ENCODE results near the gene KLK14. TPM values are rescaled to one million over a fixed set of nuclear protein-coding genes. Genes with fewer than 3 reads are reported as not detected.

Gene KLK14
- polyA plus RNA-seq, 1 donor (not counting 4 experiments of a cell fraction or from before 2014, with no cell fraction given) = 0.05 TPM

DNA sequence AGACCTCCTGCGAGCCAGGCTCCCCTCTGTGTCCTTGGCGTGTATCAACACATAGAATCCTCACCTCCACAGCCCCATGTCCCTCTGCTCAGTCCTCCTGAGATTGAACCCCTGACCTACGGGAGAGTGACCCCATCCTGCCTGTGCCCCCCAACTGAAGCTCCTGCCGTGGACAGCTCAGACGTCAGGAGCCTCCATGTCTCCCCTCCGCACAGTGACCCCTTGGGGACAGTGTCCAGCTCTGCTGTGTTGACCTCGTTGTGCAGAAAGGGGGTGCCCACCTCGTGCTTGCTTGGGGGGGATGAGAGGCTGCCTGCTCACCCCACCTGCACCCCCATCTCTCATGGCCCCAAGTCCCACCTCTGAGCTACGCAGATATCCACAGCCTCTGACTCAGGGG is 41.5 kb upstream of the KLK14 start:
- Histone ChIP-seq H2AFZ (ENCODE audit: control insufficient read depth, low read length) (no peak overlapping the region), H3K27me3 (ENCODE audit: control insufficient read depth, extremely low read depth, insufficient read depth, low read length) (no peaks in the 10 kb centered on the region)
- FAIRE-seq = no peak

GRCh38 chr19:51123802-51124201 is 41.1 kb upstream of the KLK14 start:
- H2AFZ ChIP-seq (ENCODE audit: control insufficient read depth, low read length) = no peak overlapping the region
- H3K9ac ChIP-seq (ENCODE audit: control insufficient read depth, extremely low read depth, insufficient read depth, low read length) = no peak overlapping the region
- FAIRE-seq (no peak), DNase-seq (ENCODE audit: low read depth, low spot score) (no peak)
- H3K4me3 ChIP-seq (ENCODE audit: control insufficient read depth in 2 of 3, extremely low read depth in 1 of 3, insufficient read depth in 2 of 3, low read depth in 1 of 3, low read length in 3 of 3) = no peak overlapping the region
- dilution Hi-C loops (cut with MboI; ENCODE audit: extremely low pct_ligation_motif_present, low sequenced_read_pairs) = no loop called here
- no peaks in the 10 kb centered on the region for H3K36me3 ChIP-seq (ENCODE audit: control insufficient read depth in 2 of 2, extremely low read depth in 1 of 2, insufficient read depth in 2 of 2, low read length in 2 of 2)
- no peaks in the 10 kb centered on the region for H3K79me2 ChIP-seq (ENCODE audit: control insufficient read depth, insufficient read depth, low read length)
- no peak for TF ChIP-seq EZH2 (IDR thresholded peaks at IDR 0.05; ENCODE audit: low read length)
- TF ChIP-seq, protein P1, sequence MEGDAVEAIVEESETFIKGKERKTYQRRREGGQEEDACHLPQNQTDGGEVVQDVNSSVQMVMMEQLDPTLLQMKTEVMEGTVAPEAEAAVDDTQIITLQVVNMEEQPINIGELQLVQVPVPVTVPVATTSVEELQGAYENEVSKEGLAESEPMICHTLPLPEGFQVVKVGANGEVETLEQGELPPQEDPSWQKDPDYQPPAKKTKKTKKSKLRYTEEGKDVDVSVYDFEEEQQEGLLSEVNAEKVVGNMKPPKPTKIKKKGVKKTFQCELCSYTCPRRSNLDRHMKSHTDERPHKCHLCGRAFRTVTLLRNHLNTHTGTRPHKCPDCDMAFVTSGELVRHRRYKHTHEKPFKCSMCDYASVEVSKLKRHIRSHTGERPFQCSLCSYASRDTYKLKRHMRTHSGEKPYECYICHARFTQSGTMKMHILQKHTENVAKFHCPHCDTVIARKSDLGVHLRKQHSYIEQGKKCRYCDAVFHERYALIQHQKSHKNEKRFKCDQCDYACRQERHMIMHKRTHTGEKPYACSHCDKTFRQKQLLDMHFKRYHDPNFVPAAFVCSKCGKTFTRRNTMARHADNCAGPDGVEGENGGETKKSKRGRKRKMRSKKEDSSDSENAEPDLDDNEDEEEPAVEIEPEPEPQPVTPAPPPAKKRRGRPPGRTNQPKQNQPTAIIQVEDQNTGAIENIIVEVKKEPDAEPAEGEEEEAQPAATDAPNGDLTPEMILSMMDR (optimal IDR thresholded peaks at IDR 0.05 in 1 of 3, IDR thresholded peaks at IDR 0.05 in 1 of 3, conservative IDR thresholded peaks at IDR 0.05 in 1 of 3; ENCODE audit: extremely low read depth in 1 of 3, insufficient read depth in 2 of 3, low read length in 3 of 3) = no peak
- H3K27me3 ChIP-seq (ENCODE audit: control insufficient read depth, extremely low read depth, insufficient read depth, low read length) = no peaks in the 10 kb centered on the region
- H3K4me2 ChIP-seq (ENCODE audit: control insufficient read depth, extremely low read depth, insufficient read depth, low read depth, low read length) = no peak overlapping the region
- no peaks in the 10 kb centered on the region for H3K9me1 ChIP-seq (ENCODE audit: control insufficient read depth, extremely low read depth, insufficient read depth, low read length)
- no peak overlapping the region for H3K27ac ChIP-seq (ENCODE audit: control insufficient read depth, insufficient read depth, low read length)
- no peaks in the 10 kb centered on the region for H3K9me3 ChIP-seq (ENCODE audit: control insufficient read depth, low read depth, low read length)
- H3K4me1 ChIP-seq (ENCODE audit: control insufficient read depth, extremely low read depth, insufficient read depth, low read length) = no peaks in the 10 kb centered on the region
- H4K20me1 ChIP-seq (ENCODE audit: control insufficient read depth, extremely low read depth, insufficient read depth, low read length) = no peaks in the 10 kb centered on the region

More for the DNA sequence above, 41.5 kb upstream of the KLK14 start:
- no peaks in the 10 kb centered on the region for H3K9me1 ChIP-seq (ENCODE audit: control insufficient read depth, extremely low read depth, insufficient read depth, low read length)
- no peaks in the 10 kb centered on the region for H3K36me3 ChIP-seq (ENCODE audit: control insufficient read depth in 2 of 2, extremely low read depth in 1 of 2, insufficient read depth in 2 of 2, low read length in 2 of 2)
- no peak overlapping the region for H3K4me2 ChIP-seq (ENCODE audit: control insufficient read depth, extremely low read depth, insufficient read depth, low read depth, low read length)
- dilution Hi-C loops (cut with MboI; ENCODE audit: extremely low pct_ligation_motif_present, low sequenced_read_pairs) = no loop called here
- DNase-seq (ENCODE audit: low read depth, low spot score) = no peak
- no peak overlapping the region for H3K9ac ChIP-seq (ENCODE audit: control insufficient read depth, extremely low read depth, insufficient read depth, low read length)
- H3K4me1 ChIP-seq (ENCODE audit: control insufficient read depth, extremely low read depth, insufficient read depth, low read length) = no peaks in the 10 kb centered on the region
- TF ChIP-seq EZH2 (IDR thresholded peaks at IDR 0.05; ENCODE audit: low read length) = no peak
- TF ChIP-seq, protein P1 (optimal IDR thresholded peaks at IDR 0.05 in 1 of 3, IDR thresholded peaks at IDR 0.05 in 1 of 3, conservative IDR thresholded peaks at IDR 0.05 in 1 of 3; ENCODE audit: extremely low read depth in 1 of 3, insufficient read depth in 2 of 3, low read length in 3 of 3) = no peak
- H3K79me2 ChIP-seq (ENCODE audit: control insufficient read depth, insufficient read depth, low read length) = no peaks in the 10 kb centered on the region
- no peaks in the 10 kb centered on the region for H3K9me3 ChIP-seq (ENCODE audit: control insufficient read depth, low read depth, low read length)
- H3K27ac ChIP-seq (ENCODE audit: control insufficient read depth, insufficient read depth, low read length) = no peak overlapping the region
- no peaks in the 10 kb centered on the region for H4K20me1 ChIP-seq (ENCODE audit: control insufficient read depth, extremely low read depth, insufficient read depth, low read length)
- no peak overlapping the region for H3K4me3 ChIP-seq (ENCODE audit: control insufficient read depth in 2 of 3, extremely low read depth in 1 of 3, insufficient read depth in 2 of 3, low read depth in 1 of 3, low read length in 3 of 3)
